Femur (tissue), 1 donor: ENCODE data around the gene FAM110A.
"Not testable (repeated sequence)": the region's sequence is repeated elsewhere in the genome, so short reads cannot be mapped to it uniquely, and the experiment has no call there.

Source experiments
- DNase-seq: peaks from one replicate; pipeline ENCODE4 v3.0.0-alpha.2; 2017

Gene FAM110A

GRCh38 chr20:833450-834150 is at the start of gene FAM110A:
FAM110A (plus strand) TSS chr20:833715; CDS start chr20:844805, 11,090 bp downstream.
- DNase-seq = peak; percentile 97

- no peak for DNase-seq
Observed at GRCh38 chr20:787825-788224, 45.7 kb upstream of the FAM110A start.

- no peak for DNase-seq
Observed at GRCh38 chr20:791056-791455, 42.5 kb upstream of the FAM110A start.

GRCh38 chr20:792248-792647 is 41.3 kb upstream of the FAM110A start:
- DNase-seq = no peak

- DNase-seq = no peak
Observed at GRCh38 chr20:796921-797320, 36.6 kb upstream of the FAM110A start.

GRCh38 chr20:798746-799145 is 34.8 kb upstream of the FAM110A start:
- not testable (repeated sequence) for DNase-seq

GRCh38 chr20:800026-800425 is 33.5 kb upstream of the FAM110A start:
- DNase-seq = not testable (repeated sequence)

- no peak for DNase-seq
Observed at GRCh38 chr20:801678-802077, 31.8 kb upstream of the FAM110A start.

- DNase-seq = no peak
Observed at GRCh38 chr20:805713-806112, 27.8 kb upstream of the FAM110A start.

- DNase-seq = not testable (repeated sequence)
Observed at GRCh38 chr20:811776-812434, 21.6 kb upstream of the FAM110A start.

- not testable (repeated sequence) for DNase-seq
Observed at GRCh38 chr20:812435-812814, 21.1 kb upstream of the FAM110A start.

- no peak for DNase-seq
Observed at GRCh38 chr20:813390-813789, 20.1 kb upstream of the FAM110A start.

- DNase-seq = no peak
Observed at GRCh38 chr20:815226-815625, 18.3 kb upstream of the FAM110A start.

GRCh38 chr20:815914-816606 is 17.5 kb upstream of the FAM110A start:
- DNase-seq = peak; percentile 64

- DNase-seq = no peak
Observed at GRCh38 chr20:818001-818664, 15.4 kb upstream of the FAM110A start.

- DNase-seq = no peak
Observed at GRCh38 chr20:819680-820322, 13.7 kb upstream of the FAM110A start.

GRCh38 chr20:820323-820953 is 13.1 kb upstream of the FAM110A start:
- DNase-seq = no peak

GRCh38 chr20:821046-821730 is 12.3 kb upstream of the FAM110A start:
- no peak for DNase-seq

- no peak for DNase-seq
Observed at GRCh38 chr20:821731-822065, 11.8 kb upstream of the FAM110A start.

- DNase-seq = no peak
Observed at GRCh38 chr20:822651-823573, 10.6 kb upstream of the FAM110A start.

- no peak for DNase-seq
Observed at GRCh38 chr20:823574-823902, 10.0 kb upstream of the FAM110A start.
